SK-N-SH (cell line): Measurements from ENCODE around the gene IGFBP7. TPM values are rescaled to one million over a fixed set of nuclear protein-coding genes. Genes with fewer than 3 reads are reported as not detected.

Source experiments
- CTCF ChIA-PET: fragments of 300-600, 350-600 bp; formaldehyde crosslinking; extraction: SDS; loops from one replicate; lab custom pipeline; 2021; lab: Yijun Ruan, JAX
- POLR2A ChIA-PET: fragments of 350-600 bp; sonication (Branson Sonifier 250); formaldehyde crosslinking; extraction: SDS; loops from one replicate; lab custom pipeline; 2020; ENCODE audit warnings: antibody characterized with exemption, inconsistent platforms; lab: Yijun Ruan, JAX
- DNase-seq: peaks from one replicate; pipeline ENCODE4 v3.0.0; 2012
- H2AFZ ChIP-seq: fragments of 200-600 bp; sonication (generic); 2 replicates; pipeline ENCODE4 v1.8.1; 2016; ENCODE audit warnings: antibody characterized with exemption, mild to moderate bottlenecking, low read depth
- H3F3A ChIP-seq: fragments of 200-600 bp; sonication (generic); replicated peaks from 2 replicates; pipeline ENCODE3; 2016; ENCODE audit warnings: antibody characterized with exemption, mild to moderate bottlenecking; ENCODE audit not compliant: insufficient read depth
- H3K27ac ChIP-seq, 2 experiments: fragments of 200-500 bp in 1 of 2; fragments of 200-600 bp in 1 of 2; sonication (Bioruptor generic) in 1 of 2; sonication (generic), shearing (Covaris generic) in 1 of 2; 2 replicates each; pipeline versions ENCODE4 v1.5.1 to v1.6.1; 2014 to 2016; ENCODE audit warnings: low read depth in 2 of 2, inconsistent platforms in 1 of 2, low read length in 1 of 2, mild to moderate bottlenecking in 1 of 2, mixed read lengths in 1 of 2
- H3K27me3 ChIP-seq: fragments of 200-600 bp; sonication (generic), shearing (Covaris generic); 2 replicates; pipeline ENCODE4 v1.6.1; 2016; ENCODE audit warnings: mixed run types; ENCODE audit not compliant: insufficient read depth
- H3K36me3 ChIP-seq, 2 experiments: fragments of 200-500 bp in 1 of 2; fragments of 200-600 bp in 1 of 2; sonication (Bioruptor generic) in 1 of 2; sonication (generic) in 1 of 2; replicated peaks in 1 of 2; 2 replicates each; pipeline versions ENCODE3 to v1.5.1; 2014 to 2016; ENCODE audit warnings: low read length in 1 of 2, mild to moderate bottlenecking in 1 of 2; ENCODE audit not compliant: insufficient read depth in 2 of 2, control insufficient read depth in 1 of 2
- H3K4me1 ChIP-seq, 2 experiments: fragments of 200-500 bp in 1 of 2; fragments of 200-600 bp in 1 of 2; sonication (Bioruptor generic) in 1 of 2; sonication (generic), shearing (Covaris generic) in 1 of 2; 2 replicates each; pipeline versions ENCODE4 v1.5.1 to v1.6.1; 2014 to 2016; ENCODE audit warnings: low read depth in 1 of 2, low read length in 1 of 2, mixed run types in 1 of 2; ENCODE audit not compliant: insufficient read depth in 2 of 2, control insufficient read depth in 1 of 2
- H3K4me2 ChIP-seq: fragments of 200-600 bp; sonication (generic), shearing (Covaris generic); 2 replicates; pipeline ENCODE4 v1.6.1; 2017; ENCODE audit warnings: mixed run types
- H3K4me3 ChIP-seq, 2 experiments: fragments of 200-500 bp in 1 of 2; fragments of 200-600 bp in 1 of 2; sonication (Bioruptor generic) in 1 of 2; sonication (generic), shearing (Covaris generic) in 1 of 2; 2 replicates each; pipeline versions ENCODE4 v1.5.1 to v1.8.1; 2014 to 2016; ENCODE audit warnings: low read depth in 2 of 2, inconsistent platforms in 1 of 2, low read length in 1 of 2, mild to moderate bottlenecking in 1 of 2, mixed read lengths in 1 of 2, moderate library complexity in 1 of 2
- H3K79me2 ChIP-seq: fragments of 200-600 bp; sonication (generic); 2 replicates; pipeline ENCODE4 v1.8.1; 2017; ENCODE audit warnings: mild to moderate bottlenecking; ENCODE audit not compliant: insufficient read depth
- H3K9ac ChIP-seq: fragments of 200-600 bp; sonication (generic); 2 replicates; pipeline ENCODE4 v1.6.1; 2017; ENCODE audit warnings: mixed run types
- H3K9me2 ChIP-seq: fragments of 200-600 bp; sonication (generic); 2 replicates; pipeline ENCODE4 v1.6.1; 2017; ENCODE audit warnings: mixed run types
- H3K9me3 ChIP-seq: fragments of 200-600 bp; sonication (generic); 2 replicates; pipeline ENCODE4 v1.6.1; 2017; ENCODE audit warnings: mixed run types, mild to moderate bottlenecking, moderate library complexity
- H4K20me1 ChIP-seq: fragments of 200-600 bp; sonication (generic); 2 replicates; pipeline ENCODE4 v1.6.1; 2017; ENCODE audit warnings: mild to moderate bottlenecking, mixed run types; ENCODE audit not compliant: insufficient read depth
- FOSL2 ChIP-seq: IDR thresholded peaks from 2 replicates; pipeline ENCODE4 v1.4.0; 2012; ENCODE audit warnings: low read depth, mild to moderate bottlenecking, moderate library complexity, borderline replicate concordance
- FOXJ3 ChIP-seq: sonication (generic); formaldehyde crosslinking; IDR thresholded peaks from 2 replicates; pipeline ENCODE4 v1.5.1; 2020; ENCODE audit warnings: mild to moderate bottlenecking, missing genetic modification reagents
- GATA2 ChIP-seq: sonication (generic); formaldehyde crosslinking; IDR thresholded peaks from 2 replicates; pipeline ENCODE4 v1.5.0; 2020; ENCODE audit warnings: mild to moderate bottlenecking, missing genetic modification reagents
- MEF2A ChIP-seq: IDR thresholded peaks from 2 replicates; pipeline ENCODE4 v1.4.0; 2012; ENCODE audit warnings: low read depth, borderline replicate concordance
- POLR2AphosphoS5 ChIP-seq: IDR thresholded peaks from 2 replicates; pipeline ENCODE4 v1.6.1; 2012; ENCODE audit warnings: low read depth, low read length
- RXRA ChIP-seq: IDR thresholded peaks from 2 replicates; pipeline ENCODE4 v1.4.0; 2012; ENCODE audit warnings: low read depth, mild to moderate bottlenecking, borderline replicate concordance
- SMC3 ChIP-seq: IDR thresholded peaks from 2 replicates; pipeline ENCODE4 v1.6.1; 2012; ENCODE audit warnings: low read depth, low read length, improper control_type of control experiment
- TAF1 ChIP-seq: IDR thresholded peaks from 2 replicates; pipeline ENCODE4 v1.6.1; 2012; ENCODE audit warnings: low read depth, mild to moderate bottlenecking, low read length, moderate library complexity, borderline replicate concordance
- USF2 ChIP-seq: fragments of 150-350 bp; IDR thresholded peaks from 2 replicates; pipeline ENCODE4 v1.6.1; 2017; ENCODE audit warnings: antibody characterized with exemption, low read length, low read depth, borderline replicate concordance
- YY1 ChIP-seq: IDR thresholded peaks from 2 replicates; pipeline ENCODE4 v1.4.0; 2012; ENCODE audit warnings: low read depth, mild to moderate bottlenecking
- WGBS: methylation state at CpG from one replicate; pipeline ENCODE4 v1.1.6; 2017; ENCODE audit warnings: low lambda C conversion rate; 5-methylcytosine and 5-hydroxymethylcytosine counted together
- polyA plus RNA-seq, 3 experiments: library from polyadenylated mRNA; depleted of rRNA; stranded (reverse); fragments of >200 nt; gene quantifications; 2 replicates each; pipeline ENCODE4 v1.2.3, GENCODE V29; 2012
- TF ChIP-seq, protein P1 (sequence below): IDR thresholded peaks from 2 replicates; pipeline ENCODE4 v1.6.1; 2012; ENCODE audit warnings: mild to moderate bottlenecking, low read depth, low read length, moderate library complexity
- TF ChIP-seq, protein P2 (sequence below): IDR thresholded peaks from 2 replicates; pipeline ENCODE4 v1.4.0; 2012; ENCODE audit warnings: low read depth

The IGFBP7 gene
- polyA plus RNA-seq, 1 of the 3 experiments (the other 2 are of a cell fraction), result 0.38 TPM

GRCh38 chr4:57071326-57071725, 38.9 kb downstream of the IGFBP7 start:
- POLR2A ChIA-PET, result no interaction called here
- H3K4me1 ChIP-seq, result peaks cover 0 to 12% of the 10 kb centered on the region in 2 experiments; a peak in 2 of 4 replicates
- no peaks in the 10 kb centered on the region for H4K20me1 ChIP-seq
- H2AFZ ChIP-seq, result no peak overlapping the region
- no peaks in the 10 kb centered on the region for H3K27me3 ChIP-seq
- no peaks in the 10 kb centered on the region for H3K9me3 ChIP-seq
- no peaks in the 10 kb centered on the region for H3K9me2 ChIP-seq
- H3K36me3 ChIP-seq, result no peaks in the 10 kb centered on the region
- H3K27ac ChIP-seq, result no peak overlapping the region
- no peaks in the 10 kb centered on the region for H3K79me2 ChIP-seq
- 31% methylated on average over 2 of the region's 2 CpGs for WGBS
- TF ChIP-seq, protein P1, sequence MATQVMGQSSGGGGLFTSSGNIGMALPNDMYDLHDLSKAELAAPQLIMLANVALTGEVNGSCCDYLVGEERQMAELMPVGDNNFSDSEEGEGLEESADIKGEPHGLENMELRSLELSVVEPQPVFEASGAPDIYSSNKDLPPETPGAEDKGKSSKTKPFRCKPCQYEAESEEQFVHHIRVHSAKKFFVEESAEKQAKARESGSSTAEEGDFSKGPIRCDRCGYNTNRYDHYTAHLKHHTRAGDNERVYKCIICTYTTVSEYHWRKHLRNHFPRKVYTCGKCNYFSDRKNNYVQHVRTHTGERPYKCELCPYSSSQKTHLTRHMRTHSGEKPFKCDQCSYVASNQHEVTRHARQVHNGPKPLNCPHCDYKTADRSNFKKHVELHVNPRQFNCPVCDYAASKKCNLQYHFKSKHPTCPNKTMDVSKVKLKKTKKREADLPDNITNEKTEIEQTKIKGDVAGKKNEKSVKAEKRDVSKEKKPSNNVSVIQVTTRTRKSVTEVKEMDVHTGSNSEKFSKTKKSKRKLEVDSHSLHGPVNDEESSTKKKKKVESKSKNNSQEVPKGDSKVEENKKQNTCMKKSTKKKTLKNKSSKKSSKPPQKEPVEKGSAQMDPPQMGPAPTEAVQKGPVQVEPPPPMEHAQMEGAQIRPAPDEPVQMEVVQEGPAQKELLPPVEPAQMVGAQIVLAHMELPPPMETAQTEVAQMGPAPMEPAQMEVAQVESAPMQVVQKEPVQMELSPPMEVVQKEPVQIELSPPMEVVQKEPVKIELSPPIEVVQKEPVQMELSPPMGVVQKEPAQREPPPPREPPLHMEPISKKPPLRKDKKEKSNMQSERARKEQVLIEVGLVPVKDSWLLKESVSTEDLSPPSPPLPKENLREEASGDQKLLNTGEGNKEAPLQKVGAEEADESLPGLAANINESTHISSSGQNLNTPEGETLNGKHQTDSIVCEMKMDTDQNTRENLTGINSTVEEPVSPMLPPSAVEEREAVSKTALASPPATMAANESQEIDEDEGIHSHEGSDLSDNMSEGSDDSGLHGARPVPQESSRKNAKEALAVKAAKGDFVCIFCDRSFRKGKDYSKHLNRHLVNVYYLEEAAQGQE, result no peak
- no peak for TF ChIP-seq USF2
- DNase-seq, result no peak
- CTCF ChIA-PET, result interaction anchor here (2.1 kb wide), 2 partner anchors 33 to 92 kb away, joined by 5 to 15 read pairs; no protein-coding TSS in a partner anchor
- no peak overlapping the region for H3K4me3 ChIP-seq
- peaks cover 26% of the 10 kb centered on the region for H3F3A ChIP-seq
- H3K9ac ChIP-seq, result no peak overlapping the region
- H3K4me2 ChIP-seq, result no peak overlapping the region

GRCh38 chr4:57070461-57070860, 39.7 kb downstream of the IGFBP7 start:
- TF ChIP-seq SMC3 (no peak), RXRA (no peak), FOXJ3 (CRISPR knock-in tag) (no peak), MEF2A (no peak), FOSL2 (no peak), POLR2AphosphoS5 (no peak), TAF1 (no peak), GATA2 (CRISPR knock-in tag) (no peak), YY1 (no peak)
- TF ChIP-seq, protein P2, sequence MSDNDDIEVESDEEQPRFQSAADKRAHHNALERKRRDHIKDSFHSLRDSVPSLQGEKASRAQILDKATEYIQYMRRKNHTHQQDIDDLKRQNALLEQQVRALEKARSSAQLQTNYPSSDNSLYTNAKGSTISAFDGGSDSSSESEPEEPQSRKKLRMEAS, result no peak
- TF ChIP-seq, all 33 proteins: peak for 0
- DNase-seq, result no peak
- H4K20me1 ChIP-seq, result no peaks in the 10 kb centered on the region
- H2AFZ ChIP-seq, result no peak overlapping the region
- no peaks in the 10 kb centered on the region for H3K27me3 ChIP-seq
- H3K79me2 ChIP-seq, result no peaks in the 10 kb centered on the region
- no peak overlapping the region for H3K4me3 ChIP-seq
- ChIA-PET POLR2A (no interaction called here), CTCF (interaction anchor here (2.1 kb wide), 1 partner anchor 33 kb away, joined by 5 read pairs; no protein-coding TSS in a partner anchor)
- H3K9me3 ChIP-seq, result no peaks in the 10 kb centered on the region
- no peak overlapping the region for H3K4me2 ChIP-seq
- H3K4me1 ChIP-seq, result peaks cover 4 to 12% of the 10 kb centered on the region in 2 experiments; a peak in 3 of 4 replicates
- no peak overlapping the region for H3K27ac ChIP-seq
- 45% methylated on average over 2 of the region's 2 CpGs for whole genome bisulfite sequencing
- H3F3A ChIP-seq, result peaks cover 35% of the 10 kb centered on the region
- no peak overlapping the region for H3K9ac ChIP-seq
- H3K9me2 ChIP-seq, result no peaks in the 10 kb centered on the region
- H3K36me3 ChIP-seq, result no peaks in the 10 kb centered on the region
